Articular chondrocyte of knee joint (primary cell): ENCODE results near the gene MMP14. TPM values are rescaled to one million over a fixed set of nuclear protein-coding genes. Genes with fewer than 3 reads are reported as not detected.

Experiments used
- small RNA-seq: library from RNA; depleted of rRNA; stranded (forward); fragments of <200 nt; gene quantifications from one replicate; pipeline ENCODE3, GENCODE V24; 2012
- total RNA-seq: library from RNA; depleted of rRNA; stranded (reverse); fragments of >200 nt; gene quantifications from 2 replicates; pipeline ENCODE4 v1.2.3, GENCODE V29; 2012

MMP14 gene
- total RNA-seq = 336 and 393 TPM in 2 replicates

DNA sequence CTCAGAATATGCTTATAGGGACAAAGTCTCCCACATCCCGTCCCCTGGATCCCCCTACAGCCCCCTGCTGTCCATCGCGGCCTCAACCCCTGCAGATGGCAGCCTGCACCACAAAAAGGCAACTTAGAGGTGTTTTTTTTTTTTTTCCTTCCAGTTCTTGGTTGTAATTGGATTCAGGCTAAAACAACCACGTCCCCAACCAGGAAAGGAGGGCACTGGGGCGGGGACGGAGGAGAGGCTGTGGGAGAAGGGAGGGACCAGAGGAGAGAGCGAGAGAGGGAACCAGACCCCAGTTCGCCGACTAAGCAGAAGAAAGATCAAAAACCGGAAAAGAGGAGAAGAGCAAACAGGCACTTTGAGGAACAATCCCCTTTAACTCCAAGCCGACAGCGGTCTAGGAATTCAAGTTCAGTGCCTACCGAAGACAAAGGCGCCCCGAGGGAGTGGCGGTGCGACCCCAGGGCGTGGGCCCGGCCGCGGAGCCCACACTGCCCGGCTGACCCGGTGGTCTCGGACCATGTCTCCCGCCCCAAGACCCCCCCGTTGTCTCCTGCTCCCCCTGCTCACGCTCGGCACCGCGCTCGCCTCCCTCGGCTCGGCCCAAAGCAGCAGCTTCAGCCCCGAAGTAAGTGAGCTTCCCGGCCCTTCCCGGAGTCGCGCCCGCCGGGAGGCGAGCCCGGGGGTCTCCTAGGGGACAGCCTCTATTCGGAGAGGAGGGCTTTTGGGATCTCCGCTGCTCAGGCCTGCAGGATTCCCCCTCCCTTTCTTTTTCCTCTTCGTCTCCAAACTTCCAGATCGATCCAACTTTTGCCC lies at the start of gene MMP14:
Gene MMP14 (plus strand): TSS at position 285 of the 813 bp plus-strand sequence. CDS start 233 bp downstream, at position 518.

DNA sequence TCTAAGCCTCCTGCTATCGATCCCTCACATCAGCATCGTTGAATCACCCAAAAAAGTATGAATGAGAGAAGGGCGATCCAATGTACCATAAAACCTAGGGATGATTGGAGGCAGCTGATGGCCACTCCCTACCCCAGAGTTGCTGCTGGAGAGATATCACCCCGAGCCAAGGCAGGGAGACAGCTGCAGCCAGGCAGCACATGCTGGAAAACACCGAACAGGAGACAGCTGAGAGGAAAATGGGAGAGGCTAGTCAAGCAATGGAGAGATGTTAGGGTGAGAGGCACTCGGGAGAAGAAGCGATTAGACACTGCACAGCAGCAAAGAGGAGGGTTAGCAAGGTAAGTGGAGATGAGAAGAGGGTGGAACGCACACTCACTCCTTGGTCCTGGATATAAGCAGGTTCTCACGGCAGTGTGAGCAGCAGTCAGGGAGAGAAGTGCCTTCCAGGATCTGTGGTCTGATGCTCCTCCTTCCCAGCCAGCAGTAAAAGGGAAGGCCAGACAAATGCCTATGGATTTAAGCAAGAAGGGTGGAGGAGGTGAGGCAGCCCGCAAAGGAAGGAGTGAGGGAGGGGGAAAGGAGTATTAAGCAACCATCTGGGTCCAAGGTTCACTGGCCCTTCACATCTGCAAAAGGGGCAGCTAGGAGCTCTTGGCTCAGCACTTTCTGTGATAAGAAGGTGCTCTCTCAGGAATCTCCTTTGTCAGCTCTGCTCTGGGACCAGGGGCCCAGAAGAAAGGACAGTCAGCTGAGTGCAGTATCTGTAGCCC lies 21.3 kb upstream of the MMP14 start, which contains the start of gene SLC7A7:
Gene SLC7A7 (minus strand): TSS at position 495 of the 773 bp plus-strand sequence. CDS start 2,037 bp downstream, outside the sequence.

DNA sequence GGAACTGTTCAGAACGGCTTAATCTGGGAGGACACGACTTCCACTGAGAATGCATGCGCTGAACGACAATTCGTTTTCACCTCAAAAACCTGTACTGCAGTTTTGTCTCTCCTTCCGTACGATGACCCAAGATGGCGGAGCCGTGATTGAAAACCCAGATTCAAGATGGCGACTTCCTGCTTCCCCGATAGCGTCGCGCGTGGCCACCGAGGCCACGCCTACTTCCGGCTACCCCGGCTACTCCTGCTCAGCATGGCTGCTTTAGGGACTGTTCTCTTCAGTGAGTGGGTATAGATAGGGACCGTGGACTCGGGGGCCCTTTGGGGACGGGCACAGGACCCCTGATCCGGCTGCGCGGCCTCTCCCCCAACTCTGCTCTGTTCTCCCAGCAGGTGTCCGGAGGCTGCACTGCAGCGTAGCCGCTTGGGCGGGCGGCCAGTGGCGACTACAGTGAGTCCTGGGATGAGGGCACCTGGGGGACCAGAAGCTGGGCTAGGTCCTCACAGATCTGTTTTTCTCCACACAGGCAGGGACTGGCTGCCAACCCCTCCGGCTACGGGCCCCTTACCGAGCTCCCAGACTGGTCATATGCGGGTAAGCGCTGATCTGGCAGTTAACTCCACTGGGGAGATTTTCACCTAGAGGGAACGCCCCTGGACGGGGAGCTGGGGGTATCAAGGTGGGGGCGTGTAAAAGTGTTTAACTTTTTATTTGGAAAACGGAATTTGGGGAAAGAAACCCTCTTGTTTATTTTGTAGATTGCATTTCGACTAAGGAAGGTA lies 6.5 kb upstream of the MMP14 start, which contains the start of gene MRPL52:
Gene MRPL52 (plus strand): TSS at position 227 of the 782 bp plus-strand sequence. CDS start 26 bp downstream, at position 253.

DNA sequence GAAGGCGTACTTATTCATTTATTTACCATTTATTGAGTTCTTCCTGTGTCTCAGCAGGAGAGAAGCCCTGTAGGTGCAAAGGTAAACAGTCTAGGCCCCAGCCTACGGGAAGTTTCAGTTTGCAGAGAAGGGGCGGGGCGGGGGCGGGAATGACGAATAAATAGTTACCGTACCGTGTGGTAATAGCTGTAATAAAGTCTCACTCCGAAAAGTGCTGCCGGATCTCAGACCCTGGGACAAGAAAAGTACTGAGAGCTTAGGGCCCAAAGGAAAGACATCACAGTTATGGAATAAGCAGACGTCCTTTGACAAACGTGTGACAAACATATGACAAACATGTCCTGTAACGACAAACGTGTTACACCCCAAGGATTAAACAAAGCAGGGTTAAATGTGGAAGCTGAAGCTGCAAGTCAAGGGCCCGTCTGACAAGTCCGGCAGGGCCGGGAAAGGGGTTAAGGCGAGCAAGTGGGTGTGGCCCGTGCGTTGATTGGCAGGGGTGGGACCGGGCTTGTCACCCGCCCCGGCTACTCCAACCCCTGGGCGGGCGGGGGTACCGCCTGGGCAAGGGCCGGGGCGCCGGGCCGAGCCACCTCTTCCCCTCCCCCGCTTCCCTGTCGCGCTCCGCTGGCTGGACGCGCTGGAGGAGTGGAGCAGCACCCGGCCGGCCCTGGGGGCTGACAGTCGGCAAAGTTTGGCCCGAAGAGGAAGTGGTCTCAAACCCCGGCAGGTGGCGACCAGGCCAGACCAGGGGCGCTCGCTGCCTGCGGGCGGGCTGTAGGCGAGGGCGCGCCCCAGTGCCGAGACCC lies 35.0 kb downstream of the MMP14 start, which contains the start of gene LRP10:
Gene LRP10 (plus strand): TSS at position 517 of the 809 bp plus-strand sequence. CDS start 564 bp downstream, outside the sequence.

DNA sequence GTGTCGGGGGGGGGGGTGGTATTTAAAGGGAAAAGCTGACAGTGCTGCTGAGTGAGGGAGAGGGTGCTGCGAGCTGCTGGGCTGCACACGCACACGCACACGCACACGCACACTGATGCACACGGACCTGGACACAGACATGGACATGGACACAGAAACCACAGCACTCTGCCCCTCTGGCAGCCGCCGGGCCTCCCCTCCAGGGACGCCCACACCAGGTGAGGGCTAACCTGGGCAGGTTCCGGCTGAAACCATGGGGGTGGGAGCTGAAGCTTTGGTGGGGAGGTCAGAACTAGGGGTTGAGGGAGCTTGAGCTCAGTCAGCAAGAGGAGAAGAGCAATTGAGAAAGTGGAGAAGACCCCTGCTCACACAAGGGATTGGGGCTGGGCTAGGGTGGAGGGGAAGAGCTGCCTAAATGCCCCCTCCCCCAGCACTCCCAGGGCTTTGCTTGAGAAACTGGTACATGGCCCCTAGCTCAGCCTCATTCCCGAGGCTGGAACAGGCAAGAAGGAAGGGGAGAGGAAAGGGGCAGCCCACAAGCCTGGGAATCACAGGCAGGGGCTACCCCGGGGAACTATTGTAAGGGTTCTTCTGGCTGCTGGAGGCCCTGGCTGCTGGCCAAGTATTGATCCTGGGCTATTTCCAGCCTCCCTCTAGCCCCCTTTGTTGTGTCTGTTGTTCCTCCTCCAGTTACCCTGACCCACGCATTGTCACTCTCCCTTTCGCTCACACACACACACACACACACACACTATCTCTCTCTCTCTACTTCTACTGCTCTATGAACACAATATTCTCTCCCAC lies 47.0 kb downstream of the MMP14 start, which contains the start of gene REM2:
Gene REM2 (plus strand): TSS at position 50 of the 804 bp plus-strand sequence. CDS start 66 bp downstream, at position 116.

Small RNAs within 50 kb of the gene (small RNA-seq; reads per million reads assigned to genes)
- gene RF00019 = not detected

Other genes starting within 250 kb of the MMP14 start
- gene DAD1, start 247.4 kb upstream of the MMP14 start, total RNA-seq = 305 and 347 TPM in 2 replicates
- gene ABHD4, start 238.3 kb upstream of the MMP14 start, total RNA-seq = 30.6 and 36.6 TPM in 2 replicates
- not detected in 2 replicates for gene OR6J1, start 192.2 kb upstream of the MMP14 start, total RNA-seq
- gene OXA1L, start 69.9 kb upstream of the MMP14 start, total RNA-seq = 60.4 and 72.4 TPM in 2 replicates
- gene SLC7A7, start 21.1 kb upstream of the MMP14 start, total RNA-seq = 4.9 and 6.1 TPM in 2 replicates
- 24.6 and 26.2 TPM in 2 replicates for gene MRPL52, start 6.7 kb upstream of the MMP14 start, total RNA-seq
- gene LRP10, start 35.2 kb downstream of the MMP14 start, total RNA-seq = 97.4 and 113 TPM in 2 replicates
- gene REM2, start 46.6 kb downstream of the MMP14 start, total RNA-seq = under 0.01 TPM in 1 of 2 replicates, not detected in the other
- gene RBM23, start 82.6 kb downstream of the MMP14 start, total RNA-seq = 89.1 and 179 TPM in 2 replicates
- gene PRMT5, start 92.8 kb downstream of the MMP14 start, total RNA-seq = 42.9 and 45.8 TPM in 2 replicates
- 36.8 and 54.7 TPM in 2 replicates for gene HAUS4, start 120.5 kb downstream of the MMP14 start, total RNA-seq
- 65.6 and 75.0 TPM in 2 replicates for gene AJUBA, start 146.0 kb downstream of the MMP14 start, total RNA-seq
- 9.2 and 12.0 TPM in 2 replicates for gene C14orf93, start 173.6 kb downstream of the MMP14 start, total RNA-seq
- 119 and 140 TPM in 2 replicates for gene PSMB5, start 198.3 kb downstream of the MMP14 start, total RNA-seq
- not detected in 2 replicates for gene PSMB11, start 205.6 kb downstream of the MMP14 start, total RNA-seq
- gene CDH24, start 220.9 kb downstream of the MMP14 start, total RNA-seq = 4.1 and 4.6 TPM in 2 replicates